Effector memory CD4-positive, alpha-beta T cell (primary cell): ENCODE data around the gene SIN3B.
A peak's percentile ranks its signal among the peaks of the same experiment; 100 is the strongest.

Experiments used
- DNase-seq, 3 donors: peaks; one replicate each; pipeline ENCODE4 v3.0.0-alpha.2; 2020
- H3K27ac ChIP-seq: 2 replicates; pipeline ENCODE4 v1.7.0; 2013; ENCODE audit warnings: mild to moderate bottlenecking, low read length, moderate library complexity; ENCODE audit not compliant: insufficient read depth, poor library complexity, severe bottlenecking
- H3K27me3 ChIP-seq: replicated peaks from 2 replicates; pipeline ENCODE4 v1.7.0; 2013; ENCODE audit warnings: mild to moderate bottlenecking, low read length; ENCODE audit not compliant: insufficient read depth, control insufficient read depth, poor library complexity, severe bottlenecking
- H3K36me3 ChIP-seq: 2 replicates; pipeline ENCODE4 v1.7.0; 2013; ENCODE audit warnings: mild to moderate bottlenecking, low read length, moderate library complexity; ENCODE audit not compliant: control insufficient read depth, insufficient read depth
- H3K4me1 ChIP-seq: 2 replicates; pipeline ENCODE4 v1.7.0; 2013; ENCODE audit warnings: low read length, mild to moderate bottlenecking; ENCODE audit not compliant: control insufficient read depth, insufficient read depth, poor library complexity, severe bottlenecking
- H3K4me3 ChIP-seq: 2 replicates; pipeline ENCODE4 v1.7.0; 2013; ENCODE audit warnings: low read length, low read depth, mild to moderate bottlenecking; ENCODE audit not compliant: insufficient read depth, poor library complexity, severe bottlenecking
- H3K9me3 ChIP-seq: 2 replicates; pipeline ENCODE4 v1.7.0; 2013; ENCODE audit warnings: mild to moderate bottlenecking, low read length, moderate library complexity; ENCODE audit not compliant: control insufficient read depth

The SIN3B gene

GRCh38 chr19:16824658-16825311 is 4.4 kb upstream of the SIN3B start:
- H3K4me1 ChIP-seq = peaks cover 7% of the 10 kb centered on the region
- no peaks in the 10 kb centered on the region for H3K27me3 ChIP-seq
- no peaks in the 10 kb centered on the region for H3K9me3 ChIP-seq
- DNase-seq = no peak
- H3K36me3 ChIP-seq = no peaks in the 10 kb centered on the region
- no peak overlapping the region for H3K4me3 ChIP-seq
- H3K27ac ChIP-seq = no peak overlapping the region

DNA sequence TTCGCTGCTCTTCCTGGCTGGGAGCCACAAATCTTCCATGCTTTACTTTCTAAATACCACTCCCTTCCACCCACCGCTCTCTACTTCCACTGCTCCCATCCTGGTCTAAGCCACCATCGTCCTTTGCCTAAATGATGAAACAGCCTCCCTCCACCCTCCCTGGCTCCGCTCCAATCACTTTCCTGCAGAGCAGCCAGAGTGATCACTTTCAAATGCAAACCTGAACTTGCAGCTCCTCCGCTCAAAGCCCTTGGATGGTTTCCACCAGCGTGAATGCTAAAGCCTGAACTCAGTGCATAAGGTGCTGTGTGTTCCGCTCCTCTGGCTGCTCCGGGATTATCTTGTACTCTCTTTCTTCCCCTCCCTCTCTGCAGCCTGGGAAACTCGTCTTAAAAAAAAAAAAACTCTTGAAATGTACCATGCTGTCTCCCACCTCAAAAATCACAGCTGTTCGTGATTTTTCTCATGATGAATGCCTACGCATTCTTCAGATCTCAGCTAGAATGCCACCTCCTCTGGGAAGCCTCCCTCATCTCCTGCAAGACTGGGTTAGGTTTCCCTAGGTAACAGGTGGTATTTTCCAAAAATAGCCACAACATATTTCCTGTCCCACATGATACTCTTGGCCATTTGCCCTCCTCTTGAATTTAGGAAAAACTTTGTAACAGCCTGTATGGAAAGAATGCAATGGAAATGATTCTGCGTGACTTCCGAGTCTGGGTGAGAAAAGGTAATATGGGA is 3.7 kb upstream of the SIN3B start:
- Histone ChIP-seq H3K9me3 (no peaks in the 10 kb centered on the region), H3K36me3 (no peaks in the 10 kb centered on the region), H3K4me1 (peaks cover 9% of the 10 kb centered on the region), H3K27ac (no peak overlapping the region), H3K27me3 (no peaks in the 10 kb centered on the region), H3K4me3 (no peak overlapping the region)
- no peak for DNase-seq

DNA sequence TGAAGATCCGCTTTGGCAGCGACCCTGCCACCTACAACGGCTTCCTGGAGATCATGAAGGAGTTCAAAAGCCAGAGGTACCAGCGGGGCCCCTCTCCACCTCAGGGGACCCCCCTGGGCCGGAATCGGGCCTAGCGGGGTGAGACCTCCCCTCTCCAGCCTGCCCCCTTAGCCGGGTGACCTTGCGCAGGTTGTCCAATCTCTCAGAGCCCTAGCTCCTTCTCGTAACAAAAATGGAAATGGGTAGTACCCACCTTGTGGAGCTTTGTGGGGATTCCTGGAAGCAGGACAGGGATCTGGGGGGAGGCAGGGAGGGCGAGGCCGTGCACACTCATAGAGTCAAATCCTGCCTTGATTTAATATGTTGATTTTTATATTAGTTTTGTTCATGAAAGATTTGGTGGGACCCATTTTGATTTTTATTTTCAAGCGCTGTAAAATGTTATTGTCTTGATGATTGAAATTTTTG is 658 bp downstream of the SIN3B start:
- peak overlapping the region; percentile 74 for H3K4me3 ChIP-seq
- H3K36me3 ChIP-seq = peaks cover 30% of the 10 kb centered on the region
- peaks cover 9% of the 10 kb centered on the region for H3K4me1 ChIP-seq
- peak overlapping the region; percentile 62 for H3K27ac ChIP-seq
- DNase-seq = no peak
- H3K9me3 ChIP-seq = no peaks in the 10 kb centered on the region
- H3K27me3 ChIP-seq = no peaks in the 10 kb centered on the region

- Histone ChIP-seq H3K27ac (no peak overlapping the region), H3K27me3 (no peaks in the 10 kb centered on the region), H3K4me1 (peaks cover 9% of the 10 kb centered on the region), H3K36me3 (peaks cover 31% of the 10 kb centered on the region), H3K9me3 (no peaks in the 10 kb centered on the region), H3K4me3 (no peak overlapping the region)
- no peak for DNase-seq
Observed at GRCh38 chr19:16830679-16831078, 1.5 kb downstream of the SIN3B start.

GRCh38 chr19:16831531-16831930 is 2.3 kb downstream of the SIN3B start:
- Histone ChIP-seq H3K4me3 (no peak overlapping the region), H3K27ac (no peak overlapping the region), H3K9me3 (no peaks in the 10 kb centered on the region), H3K27me3 (no peaks in the 10 kb centered on the region), H3K36me3 (peaks cover 40% of the 10 kb centered on the region), H3K4me1 (peaks cover 9% of the 10 kb centered on the region)
- DNase-seq = no peak

DNA sequence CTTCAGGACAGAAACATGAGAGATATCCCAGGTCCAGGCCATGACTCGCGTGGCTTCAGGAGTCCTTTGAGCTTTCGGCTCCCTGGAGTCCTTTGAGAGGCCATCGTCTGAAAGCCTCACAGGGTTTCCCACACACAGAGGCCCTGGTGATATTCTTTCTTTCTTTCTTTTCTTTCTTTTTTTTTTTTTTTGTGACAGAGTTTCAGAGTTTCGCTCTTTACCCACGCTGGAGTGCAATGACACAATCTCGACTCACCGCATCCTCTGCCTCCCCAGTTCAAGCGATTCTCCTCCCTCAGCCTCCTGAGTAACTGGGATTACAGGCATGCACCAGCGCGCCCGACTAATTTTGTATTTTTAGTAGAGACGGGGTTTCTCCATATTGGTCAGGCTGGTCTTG is 5.5 kb downstream of the SIN3B start:
- peaks cover 49% of the 10 kb centered on the region for H3K36me3 ChIP-seq
- no peak overlapping the region for H3K27ac ChIP-seq
- H3K27me3 ChIP-seq = no peaks in the 10 kb centered on the region
- peaks cover 2% of the 10 kb centered on the region for H3K4me1 ChIP-seq
- no peak for DNase-seq
- H3K4me3 ChIP-seq = no peak overlapping the region
- H3K9me3 ChIP-seq = no peaks in the 10 kb centered on the region

GRCh38 chr19:16836115-16837034 is 7.2 kb downstream of the SIN3B start:
- peaks cover 51% of the 10 kb centered on the region for H3K36me3 ChIP-seq
- H3K27ac ChIP-seq = no peak overlapping the region
- no peak overlapping the region for H3K4me3 ChIP-seq
- H3K4me1 ChIP-seq = no peaks in the 10 kb centered on the region
- H3K9me3 ChIP-seq = no peaks in the 10 kb centered on the region
- H3K27me3 ChIP-seq = no peaks in the 10 kb centered on the region
- DNase-seq = no peak

GRCh38 chr19:16837035-16837362 is 7.8 kb downstream of the SIN3B start:
- Histone ChIP-seq H3K27me3 (no peaks in the 10 kb centered on the region), H3K4me1 (no peaks in the 10 kb centered on the region), H3K36me3 (peaks cover 51% of the 10 kb centered on the region), H3K9me3 (no peaks in the 10 kb centered on the region), H3K4me3 (no peak overlapping the region), H3K27ac (no peak overlapping the region)
- DNase-seq = no peak

GRCh38 chr19:16841391-16841926 is 12.3 kb downstream of the SIN3B start:
- Histone ChIP-seq H3K27me3 (no peaks in the 10 kb centered on the region), H3K27ac (no peak overlapping the region), H3K4me1 (no peaks in the 10 kb centered on the region), H3K9me3 (no peaks in the 10 kb centered on the region), H3K36me3 (peaks cover 63% of the 10 kb centered on the region), H3K4me3 (no peak overlapping the region)
- DNase-seq = no peak
